Neural cell (in vitro differentiated cells): ENCODE results near the gene PPP1R10.

Experiments
- EP300 ChIP-seq: fragments of 450-650 bp; conservative IDR thresholded peaks from 2 replicates; pipeline ENCODE4 v1.6.1; 2014; ENCODE audit warnings: antibody characterized with exemption, mild to moderate bottlenecking, moderate library complexity; ENCODE audit not compliant: poor library complexity, severe bottlenecking
- EZH2 ChIP-seq: fragments of 200-600, 300-800 bp; shearing (Covaris generic), sonication (generic); IDR thresholded peaks from 2 replicates; pipeline ENCODE4 v1.6.1; 2014; ENCODE audit warnings: antibody characterized with exemption, low read length, borderline replicate concordance, mild to moderate bottlenecking; ENCODE audit not compliant: insufficient read depth, poor library complexity, severe bottlenecking
- POLR2AphosphoS5 ChIP-seq: IDR thresholded peaks from 2 replicates; pipeline ENCODE4 v1.6.1; 2012
- TAF1 ChIP-seq: IDR thresholded peaks from 2 replicates; pipeline ENCODE4 v1.6.1; 2012; ENCODE audit warnings: low read depth
- TF ChIP-seq, protein P1 (sequence below): fragments of 450-650 bp; IDR thresholded peaks from 2 replicates; pipeline ENCODE4 v1.5.1; 2014; ENCODE audit warnings: antibody characterized with exemption, mild to moderate bottlenecking, moderate library complexity; ENCODE audit not compliant: poor library complexity, severe bottlenecking

DNA sequence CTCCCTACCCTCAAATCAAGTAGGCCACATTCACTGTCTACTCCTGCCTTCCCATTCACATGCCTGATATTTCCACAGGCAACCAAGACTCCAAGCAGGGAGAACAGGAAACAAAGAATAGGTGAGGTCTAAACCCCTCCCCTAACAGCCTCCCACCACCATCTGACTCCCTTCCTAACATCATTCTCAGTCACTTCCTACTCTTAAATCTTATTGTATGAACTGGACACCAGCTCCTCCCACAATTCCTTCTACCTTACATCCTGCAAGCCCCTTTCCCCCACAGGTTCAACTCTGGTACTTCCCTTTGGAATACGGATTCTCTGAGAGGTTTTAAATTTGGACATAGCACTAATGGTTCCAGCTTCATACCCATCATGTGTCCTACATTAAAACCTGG, 28.9 kb upstream of the PPP1R10 start:
- TF ChIP-seq, protein P1, sequence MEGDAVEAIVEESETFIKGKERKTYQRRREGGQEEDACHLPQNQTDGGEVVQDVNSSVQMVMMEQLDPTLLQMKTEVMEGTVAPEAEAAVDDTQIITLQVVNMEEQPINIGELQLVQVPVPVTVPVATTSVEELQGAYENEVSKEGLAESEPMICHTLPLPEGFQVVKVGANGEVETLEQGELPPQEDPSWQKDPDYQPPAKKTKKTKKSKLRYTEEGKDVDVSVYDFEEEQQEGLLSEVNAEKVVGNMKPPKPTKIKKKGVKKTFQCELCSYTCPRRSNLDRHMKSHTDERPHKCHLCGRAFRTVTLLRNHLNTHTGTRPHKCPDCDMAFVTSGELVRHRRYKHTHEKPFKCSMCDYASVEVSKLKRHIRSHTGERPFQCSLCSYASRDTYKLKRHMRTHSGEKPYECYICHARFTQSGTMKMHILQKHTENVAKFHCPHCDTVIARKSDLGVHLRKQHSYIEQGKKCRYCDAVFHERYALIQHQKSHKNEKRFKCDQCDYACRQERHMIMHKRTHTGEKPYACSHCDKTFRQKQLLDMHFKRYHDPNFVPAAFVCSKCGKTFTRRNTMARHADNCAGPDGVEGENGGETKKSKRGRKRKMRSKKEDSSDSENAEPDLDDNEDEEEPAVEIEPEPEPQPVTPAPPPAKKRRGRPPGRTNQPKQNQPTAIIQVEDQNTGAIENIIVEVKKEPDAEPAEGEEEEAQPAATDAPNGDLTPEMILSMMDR: no peak
- TF ChIP-seq EP300 (no peak), TAF1 (no peak), POLR2AphosphoS5 (no peak), EZH2 (no peak)
